B cell (primary cell): ENCODE measurements around the gene CEP128.

Source experiments
- EZH2 ChIP-seq: IDR thresholded peaks from 2 replicates; pipeline ENCODE4 v1.6.1; 2012; ENCODE audit warnings: borderline replicate concordance, low read depth, mild to moderate bottlenecking, moderate library complexity, low read length; ENCODE audit not compliant: insufficient read depth, poor library complexity, severe bottlenecking
- TF ChIP-seq, protein P1 (sequence below): fragments of 200-600 bp; IDR thresholded peaks from one replicate; pipeline ENCODE4 v1.8.0; 2022; ENCODE audit warnings: antibody characterized with exemption, mild to moderate bottlenecking

- TF ChIP-seq, protein P1, sequence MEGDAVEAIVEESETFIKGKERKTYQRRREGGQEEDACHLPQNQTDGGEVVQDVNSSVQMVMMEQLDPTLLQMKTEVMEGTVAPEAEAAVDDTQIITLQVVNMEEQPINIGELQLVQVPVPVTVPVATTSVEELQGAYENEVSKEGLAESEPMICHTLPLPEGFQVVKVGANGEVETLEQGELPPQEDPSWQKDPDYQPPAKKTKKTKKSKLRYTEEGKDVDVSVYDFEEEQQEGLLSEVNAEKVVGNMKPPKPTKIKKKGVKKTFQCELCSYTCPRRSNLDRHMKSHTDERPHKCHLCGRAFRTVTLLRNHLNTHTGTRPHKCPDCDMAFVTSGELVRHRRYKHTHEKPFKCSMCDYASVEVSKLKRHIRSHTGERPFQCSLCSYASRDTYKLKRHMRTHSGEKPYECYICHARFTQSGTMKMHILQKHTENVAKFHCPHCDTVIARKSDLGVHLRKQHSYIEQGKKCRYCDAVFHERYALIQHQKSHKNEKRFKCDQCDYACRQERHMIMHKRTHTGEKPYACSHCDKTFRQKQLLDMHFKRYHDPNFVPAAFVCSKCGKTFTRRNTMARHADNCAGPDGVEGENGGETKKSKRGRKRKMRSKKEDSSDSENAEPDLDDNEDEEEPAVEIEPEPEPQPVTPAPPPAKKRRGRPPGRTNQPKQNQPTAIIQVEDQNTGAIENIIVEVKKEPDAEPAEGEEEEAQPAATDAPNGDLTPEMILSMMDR, result no peak
- no peak for TF ChIP-seq EZH2
Observed at GRCh38 chr14:80681651-80682050, 259.9 kb downstream of the CEP128 start.
